ENCODE measurements around the gene DELE1.
"Not testable (repeated sequence)": the region's sequence is repeated elsewhere in the genome, so short reads cannot be mapped to it uniquely, and the experiment has no call there.

Gene DELE1

DNA sequence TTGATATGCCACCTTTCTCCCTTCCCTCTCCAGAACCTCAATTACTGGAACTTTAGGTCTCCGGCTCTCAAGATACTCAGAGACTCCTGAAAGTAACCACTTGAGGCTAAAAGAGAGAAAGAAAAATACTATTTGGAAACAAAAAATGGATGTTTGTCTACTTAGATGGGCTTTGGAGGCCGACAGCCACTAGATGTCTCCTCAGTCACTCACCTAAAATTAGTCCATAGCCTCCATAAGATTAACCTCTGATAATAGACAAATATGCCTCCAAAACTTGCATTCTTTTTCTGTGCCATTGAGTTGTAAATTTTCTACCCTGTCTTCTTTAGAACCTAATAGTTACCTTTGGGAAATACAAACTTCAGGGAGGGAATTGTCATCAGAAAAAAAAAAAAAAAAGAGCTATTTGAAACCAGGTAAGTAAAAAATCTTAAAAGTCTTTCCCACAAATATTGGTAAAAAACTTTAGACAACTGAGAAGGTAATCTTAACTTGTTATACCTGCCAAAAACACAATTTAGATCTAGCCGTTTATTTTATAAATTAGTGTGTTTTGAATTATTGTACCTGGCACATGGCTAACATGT lies 34.3 kb upstream of the DELE1 start:
- DNase-seq (ENCODE audit: low spot score): no peak

DNA sequence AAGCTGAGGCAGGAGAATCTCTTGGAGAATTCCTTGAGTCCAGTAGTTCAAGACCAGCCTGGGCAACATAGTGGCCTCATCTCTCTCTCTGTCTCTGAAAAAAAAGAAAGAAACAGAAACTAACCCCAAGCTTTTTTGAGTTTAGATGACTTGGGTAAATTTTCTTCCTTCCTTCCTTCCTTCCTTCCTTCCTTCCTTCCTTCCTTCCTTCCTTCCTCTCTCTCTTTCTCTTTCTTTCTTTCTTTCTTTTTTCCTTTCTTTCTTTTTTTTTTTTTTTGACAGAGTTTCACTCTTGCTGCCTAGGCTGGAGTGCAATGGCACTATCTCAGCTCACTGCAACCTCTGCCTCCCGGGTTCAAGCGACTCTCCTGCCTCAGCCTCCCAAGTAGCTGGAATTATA lies 33.2 kb upstream of the DELE1 start:
- not testable (repeated sequence) for DNase-seq (ENCODE audit: low spot score)

DNA sequence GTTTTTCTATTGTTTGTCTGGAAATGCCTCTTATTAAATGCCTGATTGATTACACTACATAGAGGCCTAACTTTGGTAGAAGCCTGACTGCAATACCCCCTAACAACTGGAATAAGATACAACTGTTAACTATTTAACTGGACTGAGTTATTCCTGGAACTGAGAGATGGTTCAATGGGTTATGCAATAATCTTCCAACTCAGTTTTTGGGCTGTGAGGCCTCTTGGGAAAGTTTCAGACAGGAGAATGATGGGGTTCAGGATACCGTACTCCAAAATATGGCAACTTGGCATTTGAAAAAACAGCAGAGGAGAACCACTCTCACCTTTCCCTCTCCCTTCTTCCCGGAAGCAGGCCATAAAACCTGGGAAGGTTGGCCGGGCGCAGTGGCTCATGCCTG lies 26.2 kb upstream of the DELE1 start:
- no peak for DNase-seq (ENCODE audit: low spot score)

DNA sequence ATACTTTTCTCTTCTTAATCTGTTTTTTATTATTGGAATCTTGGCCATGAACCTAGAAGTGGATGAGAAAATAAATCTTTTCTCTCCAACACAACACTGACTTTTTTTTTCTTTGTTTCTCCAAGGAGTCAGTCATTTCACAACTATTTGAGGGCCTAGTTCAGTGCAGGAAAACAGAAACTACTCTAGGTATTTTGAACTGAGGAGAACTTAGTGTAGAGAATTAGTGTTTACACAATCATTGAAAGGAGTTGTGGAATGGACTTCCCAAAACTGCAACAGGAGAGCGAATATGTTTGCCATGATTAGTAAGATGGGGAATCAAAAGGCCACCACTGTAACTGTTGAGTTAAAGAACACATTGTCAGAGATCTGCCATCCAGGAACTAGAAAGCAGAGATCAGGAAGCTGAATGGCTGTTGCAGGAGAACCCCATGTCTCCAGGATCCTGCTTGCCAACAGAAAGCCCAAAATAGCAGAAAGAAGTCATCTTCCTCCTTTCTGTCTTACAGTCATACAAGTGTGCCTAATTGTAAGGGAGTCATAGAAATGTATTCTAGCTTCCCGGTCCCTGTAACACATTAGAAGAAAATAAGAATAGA lies 25.1 kb upstream of the DELE1 start:
- no peak for DNase-seq (ENCODE audit: low spot score)

DNA sequence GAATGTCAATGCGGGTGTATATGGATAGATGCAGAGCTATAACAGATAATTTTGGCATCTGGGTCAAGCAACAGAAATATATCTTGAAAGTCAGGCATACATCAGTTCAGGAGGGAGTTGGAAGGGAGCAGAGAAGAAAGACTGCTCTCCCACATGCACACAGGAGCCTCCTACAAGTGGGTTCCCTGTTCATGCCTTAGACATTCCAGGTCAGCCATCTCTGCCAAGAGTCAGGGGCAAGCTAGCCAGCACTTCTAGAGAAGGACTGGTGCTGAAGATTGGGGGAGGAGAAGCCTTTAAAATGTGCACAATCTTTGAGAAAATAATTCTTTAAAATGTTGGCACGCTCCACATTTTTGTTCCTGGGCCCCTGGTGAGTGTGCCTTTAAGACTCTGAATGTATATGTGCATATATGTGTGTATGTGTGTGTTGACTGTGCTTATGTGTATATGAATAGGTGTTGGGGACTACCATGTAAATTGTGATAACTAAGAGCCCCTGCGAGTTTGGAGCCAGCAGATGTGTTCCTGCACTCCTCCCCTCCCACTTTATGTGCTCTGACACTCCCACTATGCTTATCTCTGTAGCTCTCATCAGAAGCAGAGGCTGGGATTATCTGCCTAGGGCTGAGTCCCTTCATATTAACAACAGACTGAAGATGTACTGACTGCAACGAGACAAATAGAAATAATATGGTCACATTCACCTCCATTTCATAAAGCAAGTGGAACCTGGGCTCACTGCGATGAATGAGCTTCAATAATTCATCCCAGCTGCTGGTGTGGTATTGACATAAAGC lies 21.5 kb upstream of the DELE1 start:
- no peak for DNase-seq (ENCODE audit: low spot score)

DNA sequence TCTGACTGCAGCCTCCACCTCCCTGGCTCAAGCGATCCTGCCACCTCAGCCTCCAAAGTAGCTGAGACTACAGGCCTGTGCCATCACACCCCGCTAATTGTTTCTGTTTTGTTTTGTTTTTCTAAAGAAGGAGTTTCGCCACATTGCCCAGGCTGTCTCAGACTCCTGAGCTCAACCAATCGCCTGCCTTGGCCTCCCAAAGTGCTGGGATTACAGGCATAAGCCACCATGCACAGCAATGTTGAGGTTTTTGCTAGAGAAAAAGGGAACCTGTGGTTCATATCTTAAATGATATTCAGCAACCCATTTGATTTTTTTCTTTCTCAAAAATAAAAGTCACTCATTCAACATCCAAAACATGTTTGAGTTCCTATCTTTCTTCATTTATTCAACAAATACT lies 20.4 kb upstream of the DELE1 start:
- no peak for DNase-seq (ENCODE audit: low spot score)

DNA sequence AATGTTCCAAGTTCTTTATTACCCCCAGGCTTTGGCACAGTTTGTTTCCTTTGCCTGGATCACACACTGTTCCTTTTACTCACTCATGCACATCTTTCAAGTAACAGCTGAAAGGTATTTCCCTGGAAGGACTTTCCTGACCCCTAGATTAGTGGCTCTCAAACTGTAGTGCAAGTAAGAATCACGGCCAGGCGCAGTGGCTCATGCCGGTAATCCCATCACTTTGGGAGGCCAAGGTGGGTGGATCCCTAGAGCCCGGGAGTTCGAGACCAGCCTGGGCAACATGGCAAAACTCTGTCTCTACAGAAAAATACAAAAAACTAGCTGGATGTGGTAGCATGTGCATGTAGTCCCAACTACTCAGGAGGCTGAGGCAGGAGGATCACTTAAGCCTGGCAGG lies 19.1 kb upstream of the DELE1 start:
- no peak for DNase-seq (ENCODE audit: low spot score)

DNA sequence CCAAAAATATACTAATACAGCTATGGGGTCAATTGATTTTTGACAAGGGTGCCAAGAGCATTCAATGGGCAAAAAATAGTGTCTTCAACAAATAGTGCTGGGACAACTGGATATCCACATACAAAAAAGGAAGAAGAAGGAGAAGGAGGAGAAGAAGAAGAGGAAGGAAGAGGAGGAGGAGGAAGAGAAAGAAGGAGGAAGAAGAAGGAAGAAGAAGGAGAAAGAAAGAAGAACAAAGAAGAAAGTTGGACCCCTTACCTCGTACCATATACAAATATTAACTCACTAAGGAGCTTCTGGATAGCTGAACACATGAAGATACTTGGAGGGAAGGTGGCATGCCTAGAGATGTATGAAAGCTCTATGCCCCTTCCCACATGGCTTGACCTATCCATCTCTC lies 17.2 kb upstream of the DELE1 start:
- no peak for DNase-seq (ENCODE audit: low spot score)

DNA sequence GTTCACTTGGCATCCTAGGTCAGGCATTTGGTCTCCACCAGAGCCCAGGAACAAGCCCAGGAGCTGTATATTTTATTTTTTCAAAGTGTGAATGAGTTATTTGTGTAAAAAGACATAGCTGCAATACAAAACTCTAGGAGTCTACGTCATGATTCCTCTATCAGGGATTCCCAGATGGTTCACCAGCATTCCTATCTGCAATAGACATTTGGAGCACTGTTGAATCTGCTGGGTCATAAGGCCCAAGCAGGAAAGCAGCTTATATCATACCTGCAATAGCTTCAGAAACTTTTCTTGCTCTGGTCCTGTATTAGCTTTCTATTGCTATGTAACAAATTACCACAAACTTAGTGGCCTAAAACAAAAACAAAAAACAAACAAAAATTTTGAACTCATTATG lies 16.7 kb upstream of the DELE1 start:
- no peak for DNase-seq (ENCODE audit: low spot score)

DNA sequence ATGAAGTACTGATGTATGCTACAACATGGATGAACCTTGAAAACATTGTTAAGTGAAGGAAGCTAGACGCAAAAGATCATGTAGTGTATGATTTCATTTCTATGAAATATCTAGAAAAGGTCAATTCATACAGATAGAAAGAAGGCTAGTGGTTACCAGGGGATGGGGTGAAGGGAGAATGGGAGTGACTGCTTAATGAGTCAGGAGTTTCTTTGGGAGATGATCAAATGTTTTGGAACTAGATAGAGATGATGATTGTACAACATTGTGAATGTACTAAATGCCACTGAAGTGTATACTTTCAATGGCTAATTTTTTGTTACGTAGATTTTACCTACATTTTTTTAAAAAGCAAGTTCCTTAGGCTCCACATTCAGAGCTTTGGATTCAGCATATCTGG lies 14.9 kb upstream of the DELE1 start:
- DNase-seq (ENCODE audit: low spot score): no peak

DNA sequence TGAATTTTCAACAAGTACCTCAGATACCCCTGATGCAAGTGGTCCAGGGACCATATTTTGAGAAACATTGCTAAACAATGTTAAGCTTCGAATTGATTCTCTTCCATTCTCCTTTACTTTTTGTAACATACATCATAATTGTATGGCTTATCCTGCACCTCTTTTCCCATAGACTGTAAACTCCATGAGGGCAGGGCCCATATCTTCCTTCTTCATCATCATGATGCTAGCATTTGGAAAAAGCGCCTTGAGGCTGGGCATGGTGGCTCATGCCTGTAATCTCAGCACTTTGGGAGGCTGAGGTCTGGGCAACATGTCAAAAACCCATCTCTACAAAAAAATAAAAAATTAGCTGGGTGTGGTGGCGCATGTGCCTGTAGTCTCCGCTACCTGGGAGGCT lies 14.5 kb upstream of the DELE1 start:
- DNase-seq (ENCODE audit: low spot score): no peak

DNA sequence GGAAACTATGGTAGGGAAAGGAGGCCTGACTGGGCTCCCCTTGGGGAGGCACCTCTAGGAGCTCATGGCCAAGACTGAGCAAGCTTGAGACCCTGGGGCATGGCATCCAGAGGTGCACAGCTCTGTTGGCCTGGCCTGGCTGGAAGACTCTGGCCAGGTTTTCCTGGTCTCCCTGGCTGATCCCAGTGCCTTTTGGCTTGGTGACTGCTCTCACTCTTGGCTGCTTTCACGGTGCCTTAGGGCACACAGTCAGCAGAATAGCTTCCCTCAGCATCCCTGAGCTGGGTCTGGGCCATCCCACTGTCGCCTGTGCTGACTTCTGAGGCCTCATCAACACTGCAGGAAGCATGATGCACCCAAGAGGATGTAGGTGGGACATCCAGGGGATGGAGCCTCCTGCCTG lies 13.4 kb upstream of the DELE1 start:
- no peak for DNase-seq (ENCODE audit: low spot score)

DNA sequence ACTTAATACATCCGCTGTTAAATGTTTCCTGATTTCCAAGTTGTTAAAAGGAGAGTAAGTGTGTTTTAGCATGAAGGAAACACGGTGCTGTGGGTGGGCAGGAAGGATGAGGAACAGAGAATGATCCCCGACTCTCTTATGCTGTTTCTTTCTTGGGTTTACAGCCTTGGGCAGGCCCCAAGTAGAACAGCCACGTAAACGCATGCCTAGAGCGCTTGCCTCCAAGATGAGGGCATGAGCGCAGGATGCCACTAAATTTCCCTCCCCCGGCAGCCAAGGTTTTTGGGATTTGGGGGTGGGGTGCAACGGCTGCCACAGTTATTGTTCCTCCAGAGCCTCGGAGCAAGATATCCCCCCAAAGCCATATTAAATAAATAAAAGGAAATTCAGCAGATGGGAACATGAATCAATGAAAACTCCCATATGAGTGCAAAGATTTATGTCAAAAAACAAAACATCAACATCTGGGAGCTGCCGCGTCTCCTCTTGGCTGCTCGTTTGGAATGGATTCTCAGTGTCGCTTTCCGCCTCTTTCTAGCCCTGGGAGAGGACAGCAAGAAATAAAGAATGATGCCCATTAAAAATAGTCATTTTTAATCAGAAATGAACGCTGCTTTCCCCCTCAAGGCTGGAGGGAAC lies 10.0 kb upstream of the DELE1 start:
- DNase-seq (ENCODE audit: low spot score): no peak

DNA sequence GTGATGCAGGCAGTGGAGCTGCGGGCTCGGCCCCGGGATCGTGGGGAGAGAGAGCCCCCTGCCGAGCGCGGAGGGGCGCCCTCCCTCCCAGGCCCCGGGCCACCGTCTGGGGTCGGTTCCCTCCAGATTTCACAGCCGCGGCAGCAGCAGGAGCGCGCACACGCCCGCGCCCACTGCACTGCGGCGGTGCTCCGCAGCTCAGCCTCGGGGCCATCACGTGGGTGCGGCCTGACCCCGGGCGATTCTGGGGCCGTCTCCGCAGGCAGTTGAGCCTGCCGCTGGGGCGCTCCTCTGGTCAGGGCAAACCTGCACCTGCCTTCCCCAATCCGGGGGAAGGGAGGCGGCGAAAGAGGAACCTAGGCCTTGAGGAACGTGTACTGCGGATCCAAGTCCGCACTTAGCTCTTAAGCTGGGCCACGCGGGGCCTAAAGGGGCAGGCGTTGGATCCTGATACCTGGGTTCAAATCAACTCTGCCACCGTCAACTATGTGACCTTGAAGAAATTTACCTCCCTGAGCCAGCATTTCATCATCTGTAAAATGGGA lies 9.4 kb upstream of the DELE1 start:
- DNase-seq (ENCODE audit: low spot score): peak; percentile 50

DNA sequence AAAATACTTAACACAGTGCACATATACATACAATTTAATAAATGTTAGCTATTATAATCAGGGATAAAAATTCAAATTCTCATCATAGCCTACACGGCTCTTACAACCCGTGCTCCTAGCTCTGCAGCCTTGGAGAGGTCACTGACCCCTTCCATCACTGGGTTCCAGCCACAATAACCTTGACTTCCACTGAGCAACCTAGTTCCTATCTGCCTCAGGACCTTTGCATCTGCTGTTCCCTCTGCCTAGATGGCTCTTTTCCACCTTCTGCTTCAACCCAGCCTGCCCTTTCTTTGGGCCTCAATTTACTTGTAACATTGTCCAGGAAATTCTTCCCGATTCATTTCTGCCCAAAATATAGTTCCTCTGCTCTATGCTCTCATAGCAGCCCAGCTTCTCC lies 8.9 kb upstream of the DELE1 start:
- no peak for DNase-seq (ENCODE audit: low spot score)

DNA sequence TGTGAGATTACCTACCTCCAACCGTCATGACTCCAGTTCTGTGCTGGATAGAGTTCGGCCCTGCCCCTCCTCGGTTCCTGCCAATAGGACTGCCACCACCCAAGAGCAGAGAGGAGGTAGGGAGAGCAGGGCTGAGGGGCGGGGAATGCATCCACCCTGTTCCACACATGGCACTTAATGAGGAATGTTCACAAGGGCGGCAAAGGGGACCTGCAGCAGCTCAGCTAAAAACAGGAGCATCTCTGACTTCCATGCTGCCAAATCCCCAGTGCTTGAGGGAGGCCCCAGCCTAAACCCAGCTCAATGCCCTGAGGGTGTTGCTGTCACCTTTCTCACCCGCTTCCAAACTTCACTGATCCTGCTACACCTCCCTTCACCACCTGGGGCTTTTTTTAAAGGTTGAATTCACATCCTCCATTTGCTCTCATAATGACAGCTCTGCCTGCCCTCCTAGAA lies 7.8 kb upstream of the DELE1 start:
- DNase-seq (ENCODE audit: low spot score): peak; percentile 40

DNA sequence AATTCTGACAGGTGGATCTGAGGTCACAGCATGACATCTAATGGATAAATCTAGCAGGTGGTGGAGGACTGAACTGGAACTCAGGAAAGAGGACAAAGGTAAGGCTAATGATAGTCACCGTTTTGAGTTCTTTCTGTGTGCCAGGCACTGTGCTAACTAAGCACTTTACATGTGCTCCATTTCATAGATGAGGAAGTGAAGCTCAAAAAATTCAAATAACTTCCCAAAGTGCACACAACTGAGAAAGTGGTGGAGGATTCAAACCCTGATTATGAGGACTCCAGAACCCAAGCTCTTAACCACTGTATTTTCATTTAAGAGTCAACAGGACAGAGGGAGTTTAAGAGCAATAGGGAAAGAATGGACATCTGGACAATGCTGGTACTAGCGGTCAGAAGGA lies 7.1 kb upstream of the DELE1 start:
- DNase-seq (ENCODE audit: low spot score): peak; percentile 25

DNA sequence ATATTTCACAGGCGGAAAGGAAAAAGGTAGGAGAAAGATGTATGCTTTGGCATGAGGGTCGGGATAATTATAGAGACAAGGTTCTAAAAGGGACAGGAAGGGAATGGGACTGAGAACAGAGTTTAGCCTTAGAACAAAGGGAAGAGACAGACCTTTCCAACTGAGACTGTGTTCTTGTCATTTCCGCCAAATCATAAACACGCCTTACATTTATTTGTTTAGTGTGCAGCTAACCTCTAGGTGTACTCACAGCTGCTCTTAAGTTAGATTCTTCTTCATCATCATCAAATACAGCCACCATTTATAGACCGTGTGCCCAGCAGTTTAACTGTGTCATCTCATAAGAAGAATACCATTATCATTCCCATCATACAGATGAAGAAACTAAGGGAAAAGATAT lies 5.9 kb upstream of the DELE1 start:
- no peak for DNase-seq (ENCODE audit: low spot score)

DNA sequence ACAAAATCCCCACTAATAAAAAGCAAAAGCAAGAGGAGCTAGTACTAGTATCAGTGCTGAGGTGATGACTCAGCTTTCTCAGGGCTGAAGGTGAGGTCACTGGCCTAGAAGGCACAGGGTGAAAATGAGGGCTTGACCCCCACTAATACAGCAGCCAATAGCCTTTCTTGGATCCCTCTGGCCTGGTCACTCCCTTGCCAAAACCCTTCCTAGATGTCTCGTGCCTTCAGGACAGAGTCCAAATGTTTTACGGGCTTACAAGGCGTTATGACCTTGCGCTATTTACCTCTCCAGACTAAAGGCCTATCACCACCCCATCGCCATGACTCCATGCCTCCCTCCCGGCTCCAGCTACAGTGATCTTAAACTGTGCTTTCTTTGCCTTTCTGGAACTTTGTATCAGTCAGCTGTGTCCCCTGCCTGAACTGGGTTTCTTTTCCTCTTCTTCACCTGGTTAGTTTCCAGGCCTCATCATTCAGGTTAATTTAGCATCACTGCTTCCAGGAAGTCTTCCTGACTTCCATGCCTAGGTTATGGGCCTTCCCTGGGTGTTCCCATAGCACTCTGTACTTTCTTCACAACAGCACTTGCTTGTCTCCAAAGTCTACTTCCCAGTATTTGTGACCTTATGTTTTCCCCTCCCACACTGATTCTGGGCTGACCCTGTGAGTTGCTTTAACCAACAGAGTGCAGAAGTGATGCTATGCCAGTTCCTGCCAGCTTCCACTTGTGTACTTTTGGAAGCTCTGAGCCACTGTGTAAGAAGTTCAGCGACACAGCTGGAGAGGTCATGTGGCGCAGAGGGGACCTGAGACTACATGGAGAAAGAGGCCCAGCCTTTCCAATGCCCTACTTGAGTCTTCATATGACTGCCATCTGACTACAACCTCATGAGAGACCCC lies 4.2 kb upstream of the DELE1 start:
- DNase-seq (ENCODE audit: low spot score): no peak

DNA sequence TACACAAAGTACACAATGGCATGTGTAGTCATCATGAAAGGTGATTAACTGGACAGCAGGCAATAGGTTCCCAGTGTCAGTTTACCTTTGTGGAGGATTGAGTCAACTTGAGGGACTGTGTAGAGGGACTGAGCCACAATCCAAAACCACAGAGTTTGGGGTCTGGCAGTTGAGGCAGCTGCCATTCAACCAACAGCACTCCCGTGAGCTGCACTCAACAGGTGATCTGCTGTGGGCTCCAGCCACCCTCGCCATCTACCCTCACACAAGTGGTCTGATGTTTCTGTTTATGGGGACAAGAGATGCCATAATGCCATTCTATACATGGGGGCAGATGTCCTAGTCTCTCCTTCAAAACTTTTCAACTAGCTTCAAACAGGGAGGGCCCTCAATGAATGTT lies 2.9 kb upstream of the DELE1 start:
- DNase-seq (ENCODE audit: low spot score): no peak

DNA sequence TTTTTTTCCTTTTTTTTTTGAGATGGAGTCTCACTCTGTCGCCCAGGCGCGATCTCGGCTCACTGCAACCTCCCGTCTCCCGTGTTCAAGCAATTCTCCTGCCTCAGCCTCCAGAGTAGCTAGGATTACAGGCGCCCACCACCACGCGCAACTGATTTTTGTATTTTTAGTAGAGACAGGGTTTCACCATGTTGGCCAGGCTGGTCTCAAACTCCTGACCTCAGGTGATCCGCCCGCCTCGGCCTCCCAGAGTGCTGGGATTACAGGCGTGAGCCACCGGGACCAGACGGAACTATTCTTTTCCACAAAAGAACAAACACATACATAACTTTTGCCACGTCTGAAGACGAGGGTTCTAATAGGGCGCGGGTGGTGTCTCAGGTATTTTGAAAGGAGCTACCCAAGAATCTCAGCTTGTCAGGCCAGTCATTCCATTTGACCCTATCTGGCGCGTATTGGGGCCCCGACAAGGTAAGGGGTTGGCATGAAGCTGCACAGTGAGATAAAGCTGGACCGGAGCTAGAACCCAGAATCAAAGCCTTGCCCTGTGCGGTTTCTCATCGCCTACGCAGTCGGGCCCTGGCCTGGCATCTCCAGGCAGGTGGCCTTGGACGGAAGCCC lies 734 bp upstream of the DELE1 start:
- not testable (repeated sequence) for DNase-seq (ENCODE audit: low spot score)

Data from germinal center (tissue), 1 donor.